ENCODE data around the gene HGF.

- no peak for TF ChIP-seq POLR2AphosphoS5 (IDR thresholded peaks at IDR 0.05)
- TF ChIP-seq CTCF (IDR thresholded peaks at IDR 0.05): no peak
Observed at GRCh38 chr7:81801532-81801931, 31.7 kb upstream of the HGF start.

Data from gastroesophageal sphincter (tissue), 3 donors.